Measurements from ENCODE around the gene GJB3.
"Not testable (repeated sequence)": the region's sequence is repeated elsewhere in the genome, so short reads cannot be mapped to it uniquely, and the experiment has no call there.

The GJB3 gene

DNA sequence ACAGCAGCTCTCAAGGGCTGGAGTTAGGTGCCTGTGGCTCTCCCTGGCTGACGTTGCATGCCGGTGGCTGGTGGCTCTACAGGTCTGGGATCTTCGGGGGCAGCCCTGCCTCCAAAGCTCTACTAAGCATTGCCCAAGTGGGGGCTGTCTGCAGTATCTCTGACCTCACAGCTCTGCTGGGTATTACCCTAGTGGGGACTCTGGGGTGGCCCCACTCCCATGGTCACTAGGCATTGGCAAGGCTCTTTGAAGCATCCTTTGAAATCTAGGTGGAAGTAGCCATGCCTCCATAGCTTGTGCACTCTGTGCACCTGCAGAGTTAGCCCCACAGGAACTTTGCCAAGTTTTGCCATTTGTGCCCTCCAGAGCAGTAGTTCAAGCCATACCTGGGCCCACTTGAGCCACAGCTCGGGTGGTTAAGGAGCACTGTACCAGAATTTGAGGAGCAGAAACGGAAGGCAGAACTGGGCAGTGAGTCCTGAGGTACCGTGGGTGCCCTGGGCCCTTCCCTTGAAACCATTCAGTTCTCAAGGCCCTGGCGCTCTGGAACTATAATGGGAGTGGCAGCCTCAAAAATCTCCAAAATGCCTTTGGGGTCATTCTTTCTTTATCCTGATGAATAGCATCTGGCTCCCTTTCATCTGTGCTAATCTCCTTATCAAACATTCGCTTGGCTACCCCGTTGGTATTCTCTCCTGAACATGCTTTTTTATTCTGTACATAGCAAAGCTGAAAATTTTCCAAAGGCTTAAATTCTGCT is 27.2 kb downstream of the GJB3 start:
- TF ChIP-seq, protein P1, sequence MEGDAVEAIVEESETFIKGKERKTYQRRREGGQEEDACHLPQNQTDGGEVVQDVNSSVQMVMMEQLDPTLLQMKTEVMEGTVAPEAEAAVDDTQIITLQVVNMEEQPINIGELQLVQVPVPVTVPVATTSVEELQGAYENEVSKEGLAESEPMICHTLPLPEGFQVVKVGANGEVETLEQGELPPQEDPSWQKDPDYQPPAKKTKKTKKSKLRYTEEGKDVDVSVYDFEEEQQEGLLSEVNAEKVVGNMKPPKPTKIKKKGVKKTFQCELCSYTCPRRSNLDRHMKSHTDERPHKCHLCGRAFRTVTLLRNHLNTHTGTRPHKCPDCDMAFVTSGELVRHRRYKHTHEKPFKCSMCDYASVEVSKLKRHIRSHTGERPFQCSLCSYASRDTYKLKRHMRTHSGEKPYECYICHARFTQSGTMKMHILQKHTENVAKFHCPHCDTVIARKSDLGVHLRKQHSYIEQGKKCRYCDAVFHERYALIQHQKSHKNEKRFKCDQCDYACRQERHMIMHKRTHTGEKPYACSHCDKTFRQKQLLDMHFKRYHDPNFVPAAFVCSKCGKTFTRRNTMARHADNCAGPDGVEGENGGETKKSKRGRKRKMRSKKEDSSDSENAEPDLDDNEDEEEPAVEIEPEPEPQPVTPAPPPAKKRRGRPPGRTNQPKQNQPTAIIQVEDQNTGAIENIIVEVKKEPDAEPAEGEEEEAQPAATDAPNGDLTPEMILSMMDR (IDR thresholded peaks at IDR 0.05), result no peak
- Histone ChIP-seq H3K27ac (no peak overlapping the region), H3K4me3 (no peak overlapping the region)
- no peak for DNase-seq (ENCODE audit: low spot score)

DNA sequence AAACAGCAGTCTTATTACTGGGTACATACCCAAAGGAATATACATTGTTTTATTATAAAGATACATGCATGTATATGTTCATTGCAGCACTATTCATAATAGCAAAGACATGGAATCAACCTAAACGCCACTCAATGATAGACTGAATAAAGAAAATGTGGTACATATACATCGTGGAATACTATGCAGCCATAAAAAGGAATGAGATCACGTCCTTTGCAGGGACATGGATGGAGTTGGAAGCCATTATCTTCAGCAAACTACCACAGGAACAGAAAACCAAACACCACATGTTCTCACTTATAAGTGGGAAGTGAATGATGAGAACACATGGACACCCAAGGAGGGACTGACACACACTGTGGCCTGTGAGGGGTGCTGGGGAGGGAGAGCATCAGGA is 29.8 kb downstream of the GJB3 start:
- H3K27ac ChIP-seq; H3K4me3 ChIP-seq; DNase-seq (ENCODE audit: low spot score): not testable (repeated sequence)

DNA sequence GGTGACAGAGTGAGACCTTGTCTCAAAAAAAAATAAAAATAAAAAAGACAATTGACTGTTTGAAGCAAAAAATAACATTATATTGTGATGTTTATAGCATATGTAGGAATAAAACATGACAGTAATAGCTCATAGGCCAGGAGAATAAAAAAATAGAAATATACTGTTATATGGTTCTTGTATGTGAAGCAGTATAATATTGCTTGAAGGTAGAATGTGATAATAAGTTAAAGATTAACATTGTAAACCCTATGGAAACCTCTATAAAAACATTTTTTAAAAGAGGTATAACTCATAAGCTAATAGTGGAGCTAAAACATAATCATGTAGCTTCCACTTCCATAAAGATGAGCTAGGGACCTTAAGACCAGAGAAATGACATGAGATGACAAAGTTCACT is 35.3 kb downstream of the GJB3 start:
- peak overlapping the region in 1 of 2 donors; percentile 10 for H3K27ac ChIP-seq
- TF ChIP-seq, protein P1 (IDR thresholded peaks at IDR 0.05), result no peak
- no peak overlapping the region for H3K4me3 ChIP-seq
- no peak for DNase-seq (ENCODE audit: low spot score)

DNA sequence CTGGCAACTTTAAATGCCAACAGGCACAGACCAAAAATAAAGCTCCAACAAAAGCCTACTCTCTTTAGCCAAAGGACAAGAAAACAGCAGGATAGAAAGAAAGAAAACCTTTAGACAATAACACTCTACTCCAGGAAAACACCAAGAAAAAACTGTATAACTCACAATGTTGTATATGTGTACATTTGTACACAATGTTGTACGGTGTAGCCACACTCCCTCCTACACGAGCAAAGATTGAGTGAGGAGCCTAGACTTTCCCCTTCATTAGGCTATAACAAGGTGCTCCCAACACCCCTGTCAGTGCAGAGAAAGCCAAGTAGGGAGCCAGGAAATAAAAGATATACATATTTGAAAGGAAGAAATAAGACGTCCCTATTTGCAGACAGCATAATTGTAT is 35.8 kb downstream of the GJB3 start:
- TF ChIP-seq, protein P1 (IDR thresholded peaks at IDR 0.05), result no peak

DNA sequence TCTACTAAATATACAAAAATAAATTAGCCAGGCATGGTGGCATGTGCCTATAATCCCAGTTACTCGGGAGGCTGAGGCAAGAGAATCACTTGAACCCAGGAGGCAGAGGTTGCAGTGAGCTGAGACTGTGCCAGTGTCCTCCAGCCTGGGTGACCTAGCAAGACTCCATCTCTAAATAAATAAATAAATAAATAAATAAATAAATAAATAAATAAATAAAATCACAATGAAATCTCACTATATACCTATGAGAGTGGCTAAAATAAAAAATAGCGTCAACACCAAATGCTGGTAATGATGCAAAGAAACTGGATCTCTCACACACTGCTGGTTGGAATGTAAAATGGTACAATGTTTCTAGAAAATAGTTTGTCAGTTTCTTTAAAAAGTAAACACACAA is 37.8 kb downstream of the GJB3 start:
- DNase-seq (ENCODE audit: low spot score); H3K27ac ChIP-seq; H3K4me3 ChIP-seq: not testable (repeated sequence)

More for the DNA sequence above, 35.8 kb downstream of the GJB3 start:
- no peak overlapping the region for H3K4me3 ChIP-seq
- DNase-seq (ENCODE audit: low spot score), result no peak
- peak overlapping the region; percentile 10 to 20 for H3K27ac ChIP-seq

DNA sequence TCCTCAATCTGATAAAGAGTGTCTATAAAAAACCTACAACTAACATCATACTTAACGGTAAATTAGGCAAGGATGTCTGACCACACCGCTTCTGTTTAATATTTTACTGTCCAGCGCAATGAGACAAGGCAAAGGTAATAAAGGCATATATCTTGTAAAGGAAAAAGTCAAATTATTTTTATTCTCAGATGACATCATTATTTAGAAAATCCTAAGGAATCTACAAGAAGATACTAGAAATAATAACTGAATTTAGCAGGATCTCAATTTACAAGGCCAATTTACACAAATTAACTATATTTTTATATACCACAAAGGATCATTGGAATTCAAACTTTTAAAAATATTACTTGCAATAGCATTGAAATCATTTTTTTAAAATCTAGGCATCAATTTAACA is 41.2 kb downstream of the GJB3 start:
- TF ChIP-seq, protein P1 (IDR thresholded peaks at IDR 0.05), result no peak
- Histone ChIP-seq H3K4me3 (no peak overlapping the region), H3K27ac (no peak overlapping the region)
- no peak for DNase-seq (ENCODE audit: low spot score)

DNA sequence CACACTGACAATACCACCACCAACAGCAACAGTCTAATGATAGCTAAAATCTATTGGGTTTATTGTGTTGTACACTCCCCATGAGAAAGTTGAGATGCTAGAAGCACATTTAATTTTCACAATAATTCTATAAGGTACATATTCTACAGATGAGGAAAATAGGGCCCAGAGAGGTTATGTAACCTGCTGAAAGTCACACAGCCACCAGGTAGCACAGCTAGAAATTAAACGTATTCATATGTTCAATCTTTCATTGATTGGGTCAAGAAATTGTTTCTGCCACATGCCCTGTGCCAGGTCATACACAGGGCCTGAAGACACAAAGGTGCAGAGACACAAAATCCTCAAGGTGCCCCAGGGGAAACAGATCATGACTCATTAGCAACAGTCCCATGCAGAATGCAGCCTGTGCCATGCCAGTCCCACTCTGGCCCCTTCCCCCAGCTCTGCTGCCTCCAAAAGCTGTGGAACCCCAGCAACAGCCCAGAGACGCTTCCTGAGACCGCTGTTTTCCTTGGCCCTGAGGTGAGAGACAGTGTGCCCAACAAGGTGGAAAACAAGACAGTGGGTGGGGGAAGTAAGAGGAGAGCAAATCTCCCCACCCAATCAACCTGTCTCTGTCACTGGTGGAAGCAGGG is 43.9 kb downstream of the GJB3 start:
- DNase-seq (ENCODE audit: low spot score), result no peak
- Histone ChIP-seq H3K27ac (peak overlapping the region; percentile 74 to 85), H3K4me3 (no peak overlapping the region)
- TF ChIP-seq, protein P1 (IDR thresholded peaks at IDR 0.05), result no peak

DNA sequence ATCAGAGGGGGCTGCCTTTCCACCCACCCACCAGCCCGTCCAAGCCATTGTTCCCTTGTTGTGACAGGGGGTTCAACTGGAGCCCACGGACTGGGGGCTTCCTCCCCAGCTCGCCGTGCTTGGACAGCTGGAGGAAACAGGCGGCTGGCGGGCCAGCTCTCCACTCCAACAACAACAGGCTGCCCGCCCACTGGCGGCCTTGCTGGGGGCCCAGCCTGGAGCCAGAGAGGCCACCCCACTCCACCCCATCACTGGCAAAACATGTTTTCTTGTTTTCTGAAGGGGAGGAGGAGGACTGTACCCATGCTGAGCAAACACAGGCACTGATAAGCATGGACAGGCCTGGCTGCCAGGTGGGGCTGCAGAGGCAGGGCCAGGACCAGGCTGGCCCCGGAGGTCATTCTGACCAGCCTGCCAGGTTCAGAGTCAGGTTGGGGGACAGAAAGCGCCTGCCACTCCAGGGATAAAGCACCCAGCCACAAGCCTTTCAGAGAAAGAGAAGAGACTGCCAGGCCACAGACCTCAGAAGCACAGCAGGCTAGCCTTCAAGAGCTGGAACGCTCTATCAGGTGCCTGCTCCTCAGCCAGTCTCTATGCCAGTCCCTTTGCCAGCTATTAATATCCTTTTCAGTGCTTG is 44.6 kb downstream of the GJB3 start:
- peak overlapping the region; percentile 74 to 85 for H3K27ac ChIP-seq
- TF ChIP-seq, protein P1 (IDR thresholded peaks at IDR 0.05), result no peak
- DNase-seq (ENCODE audit: low spot score), result no peak
- no peak overlapping the region for H3K4me3 ChIP-seq

Measured in coronary artery (tissue), 2 donors.